Osteoblast (primary cell): Measurements from ENCODE around the gene TMCC1. TPM values are rescaled to one million over a fixed set of nuclear protein-coding genes. Genes with fewer than 3 reads are reported as not detected.

Experiments used
- DNase-seq: peaks from one replicate; pipeline ENCODE4 v3.0.0; 2011; ENCODE audit warnings: low spot score, mixed read lengths; ENCODE audit not compliant: insufficient read length; ENCODE audit errors: missing footprints
- H2AFZ ChIP-seq: 2 replicates; pipeline ENCODE4 v1.6.0; 2011; ENCODE audit warnings: mild to moderate bottlenecking, low read length
- H3K27ac ChIP-seq: 2 replicates; pipeline ENCODE4 v1.5.1; 2011; ENCODE audit warnings: mild to moderate bottlenecking, low read depth, low read length, moderate library complexity
- H3K27me3 ChIP-seq: 2 replicates; pipeline ENCODE4 v1.6.0; 2012; ENCODE audit warnings: mild to moderate bottlenecking, control low read depth, inconsistent platforms, low read length, moderate library complexity; ENCODE audit not compliant: insufficient read depth
- H3K36me3 ChIP-seq: 2 replicates; pipeline ENCODE4 v1.5.1; 2011; ENCODE audit warnings: mild to moderate bottlenecking, low read length, control low read depth, moderate library complexity; ENCODE audit not compliant: insufficient read depth
- H3K4me1 ChIP-seq: 2 replicates; pipeline ENCODE4 v1.5.1; 2011; ENCODE audit warnings: mild to moderate bottlenecking, low read length, control low read depth, moderate library complexity; ENCODE audit not compliant: insufficient read depth
- H3K4me2 ChIP-seq: 2 replicates; pipeline ENCODE4 v1.6.0; 2011; ENCODE audit warnings: mild to moderate bottlenecking, low read length; ENCODE audit not compliant: insufficient read depth
- H3K4me3 ChIP-seq: fragments of 200-600 bp; sonication (generic); 3 replicates; pipeline ENCODE4 v1.5.1; 2012; ENCODE audit warnings: mild to moderate bottlenecking, low read length, inconsistent platforms; ENCODE audit not compliant: insufficient read depth
- H3K79me2 ChIP-seq: 2 replicates; pipeline ENCODE4 v1.6.0; 2012; ENCODE audit warnings: mild to moderate bottlenecking, low read length, control low read depth, inconsistent platforms; ENCODE audit not compliant: insufficient read depth
- H3K9me3 ChIP-seq: 2 replicates; pipeline ENCODE4 v1.5.1; 2011; ENCODE audit warnings: low read depth, low read length, control low read depth
- H4K20me1 ChIP-seq: 2 replicates; pipeline ENCODE4 v1.6.0; 2012; ENCODE audit warnings: mild to moderate bottlenecking, low read length, control low read depth; ENCODE audit not compliant: insufficient read depth
- CTCF ChIP-seq: IDR thresholded peaks from 2 replicates; pipeline ENCODE4 v1.5.1; 2011; ENCODE audit warnings: mild to moderate bottlenecking, low read depth, low read length, moderate library complexity; ENCODE audit errors: extremely low read depth
- total RNA-seq: library from RNA; depleted of rRNA; stranded (reverse); fragments of >200 nt; gene quantifications from 2 replicates; pipeline ENCODE4 v1.2.3, GENCODE V29; 2012

The TMCC1 gene
- total RNA-seq, 1 donor = 17.4 TPM

- no peaks in the 10 kb centered on the region for H3K4me1 ChIP-seq
- no peak overlapping the region for H2AFZ ChIP-seq
- peaks cover 2% of the 10 kb centered on the region for H3K79me2 ChIP-seq
- peaks cover 6% of the 10 kb centered on the region for H4K20me1 ChIP-seq
- no peak for TF ChIP-seq CTCF
- H3K4me3 ChIP-seq = no peak overlapping the region
- H3K27me3 ChIP-seq = no peaks in the 10 kb centered on the region
- H3K9me3 ChIP-seq = no peaks in the 10 kb centered on the region
- no peak overlapping the region for H3K27ac ChIP-seq
- H3K4me2 ChIP-seq = no peak overlapping the region
- H3K36me3 ChIP-seq = peaks cover 9% of the 10 kb centered on the region
- DNase-seq = no peak
Measured at GRCh38 chr3:129673897-129674797, 219.4 kb downstream of the TMCC1 start.

GRCh38 chr3:129673012-129673411 is 220.5 kb downstream of the TMCC1 start:
- no peak for DNase-seq
- H3K9me3 ChIP-seq = no peaks in the 10 kb centered on the region
- no peak overlapping the region for H3K4me3 ChIP-seq
- peaks cover 2% of the 10 kb centered on the region for H3K79me2 ChIP-seq
- no peak for TF ChIP-seq CTCF
- H3K4me2 ChIP-seq = no peak overlapping the region
- H4K20me1 ChIP-seq = peaks cover 6% of the 10 kb centered on the region
- no peak overlapping the region for H2AFZ ChIP-seq
- H3K27me3 ChIP-seq = no peaks in the 10 kb centered on the region
- no peak overlapping the region for H3K27ac ChIP-seq
- no peaks in the 10 kb centered on the region for H3K4me1 ChIP-seq
- peaks cover 9% of the 10 kb centered on the region for H3K36me3 ChIP-seq

GRCh38 chr3:129672412-129672811 is 221.1 kb downstream of the TMCC1 start:
- Histone ChIP-seq H2AFZ (no peak overlapping the region), H3K27ac (no peak overlapping the region), H3K4me2 (no peak overlapping the region), H3K27me3 (no peaks in the 10 kb centered on the region), H3K36me3 (peaks cover 9% of the 10 kb centered on the region), H3K79me2 (peaks cover 2% of the 10 kb centered on the region), H3K9me3 (no peaks in the 10 kb centered on the region), H3K4me1 (no peaks in the 10 kb centered on the region), H4K20me1 (peaks cover 6% of the 10 kb centered on the region), H3K4me3 (no peak overlapping the region)
- DNase-seq = no peak
- TF ChIP-seq CTCF = no peak

GRCh38 chr3:129665024-129665768 is 228.3 kb downstream of the TMCC1 start:
- H3K4me2 ChIP-seq = peak overlapping the region; percentile 50
- H3K27me3 ChIP-seq = no peaks in the 10 kb centered on the region
- no peak for TF ChIP-seq CTCF
- peak overlapping the region; percentile 57 for H3K27ac ChIP-seq
- peaks cover 30% of the 10 kb centered on the region for H3K4me1 ChIP-seq
- peaks cover 8% of the 10 kb centered on the region for H3K79me2 ChIP-seq
- H3K36me3 ChIP-seq = peaks cover 4% of the 10 kb centered on the region
- H3K9me3 ChIP-seq = no peaks in the 10 kb centered on the region
- DNase-seq = peak; percentile 71
- H2AFZ ChIP-seq = no peak overlapping the region
- H4K20me1 ChIP-seq = no peaks in the 10 kb centered on the region
- H3K4me3 ChIP-seq = no peak overlapping the region
